Measurements from ENCODE around the gene SPDYE4. TPM values are rescaled to one million over a fixed set of nuclear protein-coding genes. Genes with fewer than 3 reads are reported as not detected.

The SPDYE4 gene
- total and polyA plus RNA-seq, 2 donors (not counting 1 experiment from before 2014, with no cell fraction given): not detected

DNA sequence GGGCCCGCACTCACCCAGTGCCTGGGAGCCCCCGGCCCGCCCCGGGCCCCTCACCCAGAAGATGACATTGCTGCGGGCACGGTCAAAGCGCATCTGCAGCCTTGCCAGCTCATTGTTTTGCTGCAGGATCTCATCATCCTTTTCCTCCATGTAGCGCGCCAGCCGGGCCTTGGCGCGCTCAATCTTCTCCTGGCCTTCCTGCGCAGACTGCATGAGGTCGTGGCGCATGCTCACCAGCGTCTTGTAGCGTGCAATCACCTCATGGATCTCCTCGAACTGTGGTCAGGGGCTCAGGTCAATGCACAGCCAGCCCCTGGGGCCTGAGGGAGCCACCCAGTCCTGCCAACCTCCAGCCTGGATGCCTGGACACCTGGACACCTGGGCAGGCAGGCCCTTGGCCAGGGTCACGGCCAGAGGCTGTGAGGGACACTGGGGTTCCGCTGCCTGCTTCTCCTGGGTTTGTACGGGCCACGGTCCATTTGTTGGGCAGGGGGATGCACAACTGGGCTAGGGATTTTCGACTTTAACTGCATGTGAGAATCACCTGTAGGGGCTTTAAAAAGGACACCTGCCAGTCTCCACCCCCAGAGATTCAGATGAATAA lies 22.9 kb downstream of the SPDYE4 start:
- H3K9ac ChIP-seq (ENCODE audit: insufficient read depth, low read length): no peak overlapping the region
- no peak overlapping the region for H3K4me3 ChIP-seq (replicated peaks in 1 of 4; ENCODE audit: control extremely low read depth in 1 of 4, insufficient read depth in 1 of 4, low read depth in 3 of 4, low read length in 4 of 4)
- no peak overlapping the region for H3K4me2 ChIP-seq (ENCODE audit: extremely low read depth, insufficient read depth, low read length)
- no peaks in the 10 kb centered on the region for H3K36me3 ChIP-seq (ENCODE audit: control insufficient read depth, insufficient read depth, low read length)
- H2AFZ ChIP-seq (ENCODE audit: low read length): no peak overlapping the region
- H4K20me1 ChIP-seq (ENCODE audit: control insufficient read depth, extremely low read depth, insufficient read depth, low read length): no peaks in the 10 kb centered on the region
- H3K27me3 ChIP-seq (ENCODE audit: control insufficient read depth, insufficient read depth, low read length): no peaks in the 10 kb centered on the region
- no peaks in the 10 kb centered on the region for H3K79me2 ChIP-seq (ENCODE audit: control insufficient read depth, insufficient read depth, low read length)
- no peak overlapping the region for H3K27ac ChIP-seq (ENCODE audit: insufficient read depth, low read length)
- no peak for DNase-seq (ENCODE audit: low read depth in 2 of 2)
- TF ChIP-seq EZH2 (IDR thresholded peaks at IDR 0.05; ENCODE audit: low read length, missing control alignments): no peak
- TF ChIP-seq, protein P1, sequence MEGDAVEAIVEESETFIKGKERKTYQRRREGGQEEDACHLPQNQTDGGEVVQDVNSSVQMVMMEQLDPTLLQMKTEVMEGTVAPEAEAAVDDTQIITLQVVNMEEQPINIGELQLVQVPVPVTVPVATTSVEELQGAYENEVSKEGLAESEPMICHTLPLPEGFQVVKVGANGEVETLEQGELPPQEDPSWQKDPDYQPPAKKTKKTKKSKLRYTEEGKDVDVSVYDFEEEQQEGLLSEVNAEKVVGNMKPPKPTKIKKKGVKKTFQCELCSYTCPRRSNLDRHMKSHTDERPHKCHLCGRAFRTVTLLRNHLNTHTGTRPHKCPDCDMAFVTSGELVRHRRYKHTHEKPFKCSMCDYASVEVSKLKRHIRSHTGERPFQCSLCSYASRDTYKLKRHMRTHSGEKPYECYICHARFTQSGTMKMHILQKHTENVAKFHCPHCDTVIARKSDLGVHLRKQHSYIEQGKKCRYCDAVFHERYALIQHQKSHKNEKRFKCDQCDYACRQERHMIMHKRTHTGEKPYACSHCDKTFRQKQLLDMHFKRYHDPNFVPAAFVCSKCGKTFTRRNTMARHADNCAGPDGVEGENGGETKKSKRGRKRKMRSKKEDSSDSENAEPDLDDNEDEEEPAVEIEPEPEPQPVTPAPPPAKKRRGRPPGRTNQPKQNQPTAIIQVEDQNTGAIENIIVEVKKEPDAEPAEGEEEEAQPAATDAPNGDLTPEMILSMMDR (conservative IDR thresholded peaks at IDR 0.05 in 1 of 2, IDR thresholded peaks at IDR 0.05 in 1 of 2; ENCODE audit: low read depth in 1 of 2, low read length in 2 of 2): no peak
- H3K4me1 ChIP-seq (ENCODE audit: control insufficient read depth, extremely low read depth, insufficient read depth, low read length): no peaks in the 10 kb centered on the region
- no peaks in the 10 kb centered on the region for H3K9me3 ChIP-seq (ENCODE audit: control insufficient read depth, insufficient read depth, low read depth, low read length)

DNA sequence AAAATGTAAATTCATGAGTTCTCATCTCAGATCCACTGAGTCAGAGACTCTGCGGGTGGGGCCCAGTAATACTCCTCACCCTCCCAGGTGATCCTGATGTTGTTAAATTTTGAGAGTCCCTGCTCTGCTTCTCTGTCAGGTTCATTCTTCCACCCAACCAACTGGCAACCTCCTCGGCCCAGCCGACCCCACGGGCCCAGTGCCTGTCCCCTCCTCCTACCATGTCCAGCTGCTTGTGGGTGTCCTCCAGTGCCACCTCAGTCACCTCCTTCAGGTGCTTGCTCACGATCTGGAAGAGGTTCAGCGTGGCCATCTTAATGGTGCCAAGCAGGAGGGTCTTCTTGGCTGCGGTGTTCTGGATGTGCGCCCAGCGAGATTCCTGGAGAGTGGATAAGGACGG lies 23.5 kb downstream of the SPDYE4 start:
- TF ChIP-seq EZH2 (IDR thresholded peaks at IDR 0.05; ENCODE audit: low read length, missing control alignments): no peak
- TF ChIP-seq, protein P1 (conservative IDR thresholded peaks at IDR 0.05 in 1 of 2, IDR thresholded peaks at IDR 0.05 in 1 of 2; ENCODE audit: low read depth in 1 of 2, low read length in 2 of 2): no peak

DNA sequence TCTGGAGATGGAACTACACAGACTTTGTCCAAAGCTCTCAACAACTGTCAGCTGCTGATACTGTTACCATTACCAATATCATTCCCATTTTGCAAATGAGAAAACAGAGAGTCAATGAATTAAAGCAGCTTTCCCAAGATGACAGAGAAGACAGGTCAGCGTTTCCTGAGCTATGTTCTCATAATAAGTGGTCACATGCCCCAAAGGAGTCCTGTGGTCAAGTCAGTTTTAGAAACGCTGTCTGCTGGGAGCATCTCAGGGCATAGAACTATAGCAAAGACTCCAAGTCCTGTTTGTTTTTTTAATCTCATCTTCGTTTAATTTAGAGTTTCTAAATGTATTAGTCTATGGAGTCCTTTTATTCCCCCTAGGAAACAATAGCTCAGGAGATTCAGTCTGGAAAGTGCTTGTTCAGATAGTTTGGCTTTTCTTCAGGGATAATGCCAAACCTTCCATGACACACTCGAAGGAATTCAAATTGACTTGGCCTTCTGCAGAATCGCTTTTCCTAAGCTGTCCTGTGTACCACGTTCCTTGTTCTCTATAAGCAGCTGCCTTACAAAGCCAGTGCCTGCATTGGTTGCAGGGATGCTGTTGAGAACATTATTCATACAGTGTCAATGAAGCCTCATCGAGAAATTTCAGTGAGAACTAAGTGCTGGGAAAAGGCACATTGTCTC lies 25.8 kb downstream of the SPDYE4 start:
- H3K79me2 ChIP-seq (ENCODE audit: control insufficient read depth, insufficient read depth, low read length): no peaks in the 10 kb centered on the region
- no peak overlapping the region for H3K27ac ChIP-seq (ENCODE audit: insufficient read depth, low read length)
- no peaks in the 10 kb centered on the region for H4K20me1 ChIP-seq (ENCODE audit: control insufficient read depth, extremely low read depth, insufficient read depth, low read length)
- no peak overlapping the region for H2AFZ ChIP-seq (ENCODE audit: low read length)
- H3K4me2 ChIP-seq (ENCODE audit: extremely low read depth, insufficient read depth, low read length): no peak overlapping the region
- TF ChIP-seq, protein P1 (conservative IDR thresholded peaks at IDR 0.05 in 1 of 2, IDR thresholded peaks at IDR 0.05 in 1 of 2; ENCODE audit: low read depth in 1 of 2, low read length in 2 of 2): no peak
- TF ChIP-seq EZH2 (IDR thresholded peaks at IDR 0.05; ENCODE audit: low read length, missing control alignments): no peak
- H3K27me3 ChIP-seq (ENCODE audit: control insufficient read depth, insufficient read depth, low read length): no peaks in the 10 kb centered on the region
- peak in 1 of 2 donors; percentile 43 for DNase-seq (ENCODE audit: low read depth in 2 of 2)
- no peaks in the 10 kb centered on the region for H3K36me3 ChIP-seq (ENCODE audit: control insufficient read depth, insufficient read depth, low read length)
- H3K9me3 ChIP-seq (ENCODE audit: control insufficient read depth, insufficient read depth, low read depth, low read length): no peaks in the 10 kb centered on the region
- no peaks in the 10 kb centered on the region for H3K4me1 ChIP-seq (ENCODE audit: control insufficient read depth, extremely low read depth, insufficient read depth, low read length)
- no peak overlapping the region for H3K4me3 ChIP-seq (replicated peaks in 1 of 4; ENCODE audit: control extremely low read depth in 1 of 4, insufficient read depth in 1 of 4, low read depth in 3 of 4, low read length in 4 of 4)
- H3K9ac ChIP-seq (ENCODE audit: insufficient read depth, low read length): no peak overlapping the region

More for the DNA sequence above, 23.5 kb downstream of the SPDYE4 start:
- no peaks in the 10 kb centered on the region for H3K36me3 ChIP-seq (ENCODE audit: control insufficient read depth, insufficient read depth, low read length)
- H3K27ac ChIP-seq (ENCODE audit: insufficient read depth, low read length): no peak overlapping the region
- H4K20me1 ChIP-seq (ENCODE audit: control insufficient read depth, extremely low read depth, insufficient read depth, low read length): no peaks in the 10 kb centered on the region
- DNase-seq (ENCODE audit: low read depth in 2 of 2): no peak
- H3K9ac ChIP-seq (ENCODE audit: insufficient read depth, low read length): no peak overlapping the region
- no peak overlapping the region for H3K4me3 ChIP-seq (replicated peaks in 1 of 4; ENCODE audit: control extremely low read depth in 1 of 4, insufficient read depth in 1 of 4, low read depth in 3 of 4, low read length in 4 of 4)
- H3K4me2 ChIP-seq (ENCODE audit: extremely low read depth, insufficient read depth, low read length): no peak overlapping the region
- no peaks in the 10 kb centered on the region for H3K4me1 ChIP-seq (ENCODE audit: control insufficient read depth, extremely low read depth, insufficient read depth, low read length)
- H3K9me3 ChIP-seq (ENCODE audit: control insufficient read depth, insufficient read depth, low read depth, low read length): no peaks in the 10 kb centered on the region
- no peaks in the 10 kb centered on the region for H3K27me3 ChIP-seq (ENCODE audit: control insufficient read depth, insufficient read depth, low read length)
- no peaks in the 10 kb centered on the region for H3K79me2 ChIP-seq (ENCODE audit: control insufficient read depth, insufficient read depth, low read length)
- no peak overlapping the region for H2AFZ ChIP-seq (ENCODE audit: low read length)
